Astrocyte of the cerebellum (primary cell): ENCODE measurements around the gene PRDX3.

ENCODE experiments used
- DNase-seq: peaks from one replicate; pipeline ENCODE4 v3.0.0-alpha.2; 2011; ENCODE audit warnings: low read depth
- H3K4me3 ChIP-seq: 2 replicates; pipeline ENCODE4 v1.5.1; 2011; ENCODE audit warnings: mild to moderate bottlenecking, low read depth, low read length, moderate library complexity
- in situ Hi-C: cut with HindIII; loops from 2 replicates; pipeline ENCODE4 v1.10.0; 2017; ENCODE audit warnings: low sequenced_read_pairs
- TF ChIP-seq, protein P1 (sequence below): IDR thresholded peaks from 2 replicates; pipeline ENCODE4 v1.5.1; 2012; ENCODE audit warnings: low read length, low read depth, moderate library complexity, mild to moderate bottlenecking; ENCODE audit errors: missing control alignments

PRDX3 gene

DNA sequence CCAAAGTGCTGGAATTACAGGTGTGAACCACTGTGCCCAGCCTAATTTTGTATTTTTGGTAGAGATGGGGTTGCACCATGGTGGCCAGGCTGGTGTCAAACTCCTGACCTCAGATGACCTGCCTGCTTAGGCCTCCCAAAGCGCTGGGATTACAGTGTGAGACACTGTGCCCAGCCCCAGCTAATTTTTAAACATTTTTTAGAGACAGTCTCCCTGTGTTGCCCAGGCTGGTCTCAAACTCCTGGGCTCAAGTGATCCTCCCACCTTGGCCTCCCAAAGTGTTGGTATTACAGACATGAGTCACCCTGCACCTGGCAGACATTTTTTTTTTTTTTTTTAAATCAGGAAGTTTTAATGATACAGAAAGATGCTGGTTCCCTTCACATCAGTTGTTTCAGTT, 59.2 kb downstream of the PRDX3 start:
- TF ChIP-seq, protein P1, sequence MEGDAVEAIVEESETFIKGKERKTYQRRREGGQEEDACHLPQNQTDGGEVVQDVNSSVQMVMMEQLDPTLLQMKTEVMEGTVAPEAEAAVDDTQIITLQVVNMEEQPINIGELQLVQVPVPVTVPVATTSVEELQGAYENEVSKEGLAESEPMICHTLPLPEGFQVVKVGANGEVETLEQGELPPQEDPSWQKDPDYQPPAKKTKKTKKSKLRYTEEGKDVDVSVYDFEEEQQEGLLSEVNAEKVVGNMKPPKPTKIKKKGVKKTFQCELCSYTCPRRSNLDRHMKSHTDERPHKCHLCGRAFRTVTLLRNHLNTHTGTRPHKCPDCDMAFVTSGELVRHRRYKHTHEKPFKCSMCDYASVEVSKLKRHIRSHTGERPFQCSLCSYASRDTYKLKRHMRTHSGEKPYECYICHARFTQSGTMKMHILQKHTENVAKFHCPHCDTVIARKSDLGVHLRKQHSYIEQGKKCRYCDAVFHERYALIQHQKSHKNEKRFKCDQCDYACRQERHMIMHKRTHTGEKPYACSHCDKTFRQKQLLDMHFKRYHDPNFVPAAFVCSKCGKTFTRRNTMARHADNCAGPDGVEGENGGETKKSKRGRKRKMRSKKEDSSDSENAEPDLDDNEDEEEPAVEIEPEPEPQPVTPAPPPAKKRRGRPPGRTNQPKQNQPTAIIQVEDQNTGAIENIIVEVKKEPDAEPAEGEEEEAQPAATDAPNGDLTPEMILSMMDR: no peak
- H3K4me3 ChIP-seq: no peak overlapping the region
- no peak for DNase-seq
- in situ Hi-C loops: no loop called here

DNA sequence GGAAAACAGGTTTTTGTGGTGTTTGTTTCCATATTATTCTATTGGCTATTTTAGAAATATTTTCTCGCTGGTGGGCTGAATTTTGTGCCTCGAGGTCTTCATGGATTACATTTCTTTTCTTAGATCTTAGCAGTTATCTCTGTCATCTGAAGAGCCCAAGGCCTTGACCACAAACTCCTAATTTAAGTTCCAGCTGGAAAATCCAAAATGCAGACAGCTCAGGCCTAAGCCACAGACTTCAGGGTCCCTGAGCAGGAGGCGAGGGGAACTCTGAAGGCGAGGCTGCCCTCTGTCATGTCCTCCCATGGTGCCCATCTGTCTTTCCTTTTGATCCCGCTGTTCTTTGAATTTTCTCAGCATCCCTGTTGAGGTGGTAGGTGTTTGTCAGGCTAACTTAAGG, 60.4 kb downstream of the PRDX3 start:
- in situ Hi-C loops: no loop called here
- H3K4me3 ChIP-seq: no peak overlapping the region
- DNase-seq: no peak
- TF ChIP-seq, protein P1: no peak
